Activated naive CD8-positive, alpha-beta T cell treated with anti-CD3 and anti-CD28 coated beads, Interleukin-2, amount 50 U/mL, for 16 hours (primary cell): ENCODE measurements around the gene MEGF11.
"Not testable (repeated sequence)": the region's sequence is repeated elsewhere in the genome, so short reads cannot be mapped to it uniquely, and the experiment has no call there.

ENCODE experiments used
- DNase-seq: peaks from one replicate; pipeline ENCODE4 v3.0.0-alpha.2; 2020; ENCODE audit warnings: low read depth, low spot score

Gene MEGF11

DNA sequence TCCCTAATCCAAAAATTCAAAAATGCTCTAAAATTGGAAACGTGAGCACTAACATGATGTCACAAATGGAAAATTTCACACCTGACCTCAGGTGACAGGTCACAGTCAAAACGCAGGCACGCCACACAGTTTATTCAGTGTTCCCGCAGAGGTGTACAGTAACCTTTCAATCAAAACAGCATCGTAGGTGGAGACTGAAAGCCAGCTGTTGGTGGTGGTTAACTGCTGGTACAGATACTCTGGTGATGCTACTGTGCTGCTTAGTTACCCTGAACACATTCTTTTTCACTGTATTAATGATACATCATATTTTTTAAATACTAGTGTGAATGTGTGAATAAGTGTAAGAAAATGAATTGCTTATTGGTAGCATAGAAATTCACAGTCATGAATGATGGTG, 360.5 kb downstream of the MEGF11 start:
- no peak for DNase-seq

DNA sequence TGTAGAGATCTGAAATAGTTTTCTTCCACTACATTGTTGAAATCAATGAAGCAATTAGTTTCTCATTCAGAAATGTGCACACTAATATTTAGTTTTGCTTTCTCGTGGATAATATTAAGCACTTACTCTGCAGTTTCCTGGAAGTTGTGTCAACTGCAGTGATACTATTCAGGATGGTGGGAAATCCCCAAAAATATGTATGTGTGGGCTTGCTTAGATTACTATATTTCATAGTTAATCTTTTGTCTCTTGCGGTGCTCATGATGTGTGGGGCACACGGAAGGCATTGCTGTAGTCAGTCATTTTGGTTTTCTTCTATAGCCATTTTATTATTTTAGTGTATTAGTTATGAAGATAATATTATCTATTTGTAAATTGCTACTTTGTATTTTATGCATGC, 364.6 kb downstream of the MEGF11 start:
- DNase-seq = no peak

DNA sequence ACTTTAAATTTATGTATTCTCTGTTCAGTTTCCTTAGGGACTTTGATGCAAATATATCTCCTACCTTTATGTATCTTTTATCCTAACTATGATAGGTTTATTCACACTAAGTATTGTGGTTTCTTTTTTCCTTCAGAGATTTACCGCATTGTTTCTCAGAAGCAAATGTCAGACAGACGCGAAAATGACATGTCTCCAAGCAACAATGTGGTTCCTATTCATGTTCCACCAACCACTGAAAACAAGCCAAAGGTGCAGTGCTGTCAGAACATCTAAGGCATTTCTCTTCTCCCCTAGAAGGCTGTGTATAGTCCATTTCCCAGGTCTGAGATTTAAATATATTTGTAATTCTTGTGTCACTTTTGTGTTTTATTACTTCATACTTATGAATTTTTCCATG, 366.0 kb downstream of the MEGF11 start:
- peak; percentile 16 for DNase-seq

DNA sequence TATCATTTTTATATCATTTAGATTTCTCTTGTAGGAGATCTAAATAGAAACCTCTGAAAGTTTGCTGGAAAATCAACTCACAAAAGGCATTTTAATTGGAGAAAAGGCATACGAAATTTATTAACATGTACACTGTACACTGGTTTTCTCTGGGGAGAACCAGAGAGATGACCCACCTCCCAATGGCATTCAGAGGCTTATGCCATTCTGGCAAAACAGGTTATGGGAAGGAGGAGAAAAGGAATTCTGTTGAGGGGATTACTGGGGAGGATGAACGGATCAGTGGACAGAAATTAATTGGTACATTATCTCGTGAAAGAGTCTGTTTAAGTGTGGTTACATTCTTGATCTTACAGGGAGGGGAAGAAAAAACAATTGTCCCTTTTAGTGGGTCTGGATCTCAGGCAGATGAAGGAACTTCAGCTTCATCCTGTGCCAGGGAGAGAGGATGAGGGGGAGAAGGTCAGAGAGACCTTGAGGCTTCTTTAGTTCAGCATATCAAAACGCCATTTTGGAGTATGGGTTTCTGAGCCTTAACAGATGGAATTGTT, 367.8 kb downstream of the MEGF11 start:
- no peak for DNase-seq

DNA sequence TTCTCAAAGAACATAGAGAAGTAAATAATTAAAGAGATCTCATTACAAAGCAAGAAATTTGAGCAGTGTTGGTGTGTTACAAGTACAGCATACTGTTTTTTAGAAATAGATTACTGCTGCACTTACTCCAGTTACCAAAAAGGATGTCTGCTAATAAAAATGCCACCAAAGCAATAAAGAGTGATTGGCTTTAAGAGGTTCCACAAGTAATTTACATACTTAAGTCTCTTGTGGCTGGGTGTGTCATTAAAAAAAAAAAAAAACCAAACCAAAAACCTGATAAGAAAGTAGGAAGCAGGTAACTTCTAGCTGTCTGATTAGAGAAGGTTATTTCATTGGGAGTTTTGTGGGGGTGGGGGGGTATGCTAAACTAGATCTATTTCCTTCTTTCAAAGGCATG, 369.0 kb downstream of the MEGF11 start:
- no peak for DNase-seq

DNA sequence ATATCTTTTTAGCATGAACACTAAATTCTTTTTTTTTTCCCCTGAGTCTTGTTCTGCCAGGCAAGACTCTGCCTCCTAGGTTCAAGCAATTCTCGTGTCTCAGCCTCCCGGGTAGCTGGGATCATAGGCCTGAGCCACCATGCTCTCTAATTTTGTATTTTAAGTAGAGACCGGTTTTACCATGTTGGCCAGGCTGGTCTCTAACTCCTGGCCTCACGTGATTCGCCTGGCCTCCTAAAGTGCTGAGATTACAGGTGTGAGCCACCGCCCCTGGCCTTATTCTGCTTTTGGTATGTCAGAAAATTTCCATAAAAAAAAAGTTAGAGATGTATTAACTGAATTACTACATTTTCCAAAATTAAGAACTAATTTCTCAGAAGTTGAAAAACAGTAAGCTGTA, 370.0 kb downstream of the MEGF11 start:
- no peak for DNase-seq

DNA sequence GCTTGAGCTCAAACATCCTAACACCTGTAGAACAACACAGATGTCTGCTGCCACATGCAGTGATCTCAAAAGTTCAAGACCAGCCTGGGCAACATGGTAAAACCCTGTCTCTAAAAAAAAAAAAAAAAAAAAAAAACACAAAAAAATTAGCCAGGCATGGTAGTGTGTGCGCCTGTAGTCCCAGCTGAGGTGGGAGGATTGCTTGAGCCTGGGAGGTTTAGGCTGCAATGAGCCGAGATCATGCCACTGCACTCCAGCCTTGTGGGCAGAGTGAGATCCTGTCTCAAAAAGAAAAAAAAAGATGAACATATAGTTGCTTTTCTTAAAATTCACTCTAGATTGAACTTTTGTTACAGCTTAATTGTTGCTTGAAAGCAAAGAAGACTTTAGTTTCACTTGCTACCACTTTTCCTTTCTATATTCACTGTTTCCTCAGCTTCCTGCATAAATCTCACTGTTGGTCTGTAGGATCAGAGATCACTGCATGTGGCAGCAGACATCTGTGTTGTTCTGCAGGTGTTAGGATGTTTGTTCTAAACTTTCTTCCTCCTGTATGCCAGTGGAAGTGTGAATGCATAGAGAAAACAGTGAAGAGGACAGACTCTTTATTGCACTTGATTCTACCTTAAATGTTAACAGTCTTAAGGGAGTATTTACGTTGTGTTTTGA, 371.6 kb downstream of the MEGF11 start:
- no peak for DNase-seq

DNA sequence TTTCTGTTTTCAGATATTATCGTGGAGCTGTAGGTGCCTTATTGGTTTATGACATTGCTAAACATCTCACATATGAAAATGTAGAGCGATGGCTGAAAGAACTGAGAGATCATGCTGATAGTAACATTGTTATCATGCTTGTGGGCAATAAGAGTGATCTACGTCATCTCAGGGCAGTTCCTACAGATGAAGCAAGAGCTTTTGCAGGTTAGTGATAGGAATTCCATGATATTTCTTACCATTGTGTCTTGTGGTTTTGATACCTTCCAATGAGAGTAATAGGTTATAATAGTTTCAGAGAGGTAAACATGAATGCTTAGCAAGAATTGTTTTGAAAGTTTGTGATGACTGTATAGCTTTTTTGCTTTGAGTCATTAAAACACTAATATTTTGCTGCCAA, 375.8 kb downstream of the MEGF11 start:
- no peak for DNase-seq

DNA sequence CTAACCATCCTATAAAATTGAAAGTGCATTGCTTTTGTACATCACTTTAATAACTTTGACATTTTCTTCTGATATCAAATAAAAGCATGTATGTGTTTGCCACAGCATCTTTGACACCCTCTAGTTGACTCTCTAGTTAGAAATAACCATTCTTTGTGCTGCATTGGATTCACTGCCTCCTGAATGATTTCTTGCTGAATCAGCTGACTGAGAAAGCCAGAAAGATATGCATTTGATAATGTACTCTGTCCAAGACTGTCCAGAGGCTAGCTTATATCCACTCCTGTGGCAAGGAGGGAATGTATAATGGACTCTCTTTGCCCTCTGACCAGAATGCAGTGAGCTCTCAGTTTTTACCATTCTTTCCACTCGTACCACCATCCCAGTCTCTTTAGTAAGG, 378.1 kb downstream of the MEGF11 start:
- no peak for DNase-seq

DNA sequence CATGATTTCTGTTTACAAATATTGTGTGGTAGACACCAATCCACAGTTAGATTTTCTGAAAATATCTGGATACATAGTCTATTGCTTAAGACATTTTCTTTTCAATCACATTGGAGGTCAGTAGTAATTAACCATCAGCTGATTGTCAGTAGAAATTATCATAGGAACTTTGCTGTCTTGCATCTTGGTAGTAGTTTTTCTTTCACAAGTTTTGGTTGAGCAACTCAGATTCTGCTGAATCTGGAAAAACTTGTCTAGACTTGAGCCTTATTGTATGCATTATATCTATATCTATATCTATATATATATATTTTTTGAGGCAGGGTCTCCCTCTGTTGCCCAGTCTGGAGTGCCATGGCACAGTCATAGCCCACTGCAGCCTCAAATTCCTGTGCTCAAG, 380.3 kb downstream of the MEGF11 start:
- DNase-seq = no peak

DNA sequence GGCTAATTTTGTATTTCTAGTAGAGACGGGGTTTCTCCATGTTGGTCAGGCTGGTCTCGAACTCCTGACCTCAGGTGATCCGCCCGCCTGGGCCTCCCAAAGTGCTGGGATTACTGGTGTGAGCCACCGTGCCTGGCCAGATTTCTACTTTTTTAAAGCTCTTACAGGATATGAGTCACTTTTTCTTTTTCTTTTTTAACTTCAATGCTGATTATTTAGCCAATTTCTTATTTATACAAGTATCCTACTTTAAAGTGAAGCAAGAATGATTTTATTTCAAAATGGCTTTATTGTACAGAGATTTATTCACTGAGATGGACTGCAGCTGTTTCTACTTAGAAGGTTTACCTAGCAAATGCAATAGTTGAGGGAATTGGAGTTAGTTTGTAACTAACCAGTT, 381.0 kb downstream of the MEGF11 start:
- DNase-seq = not testable (repeated sequence)

DNA sequence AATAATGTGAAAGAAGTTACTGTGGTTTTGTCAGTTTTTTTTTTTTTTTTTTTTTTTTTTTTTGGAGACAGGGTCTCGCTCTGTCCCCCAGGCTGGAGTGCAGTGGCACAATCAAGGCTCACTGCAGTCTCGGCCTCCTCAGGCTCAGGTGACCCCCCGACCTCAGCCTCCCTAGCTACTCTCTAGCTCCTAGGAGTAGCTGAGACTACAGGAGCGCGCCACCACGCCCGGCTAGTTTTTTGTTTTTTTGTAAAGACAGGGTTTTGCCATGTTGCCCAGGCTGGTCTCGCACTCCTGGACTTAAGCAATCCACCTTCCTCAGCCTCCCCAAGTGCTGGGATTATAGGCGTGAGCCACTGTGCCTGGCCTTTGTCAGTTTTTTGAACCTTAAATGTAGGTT, 381.7 kb downstream of the MEGF11 start:
- DNase-seq = not testable (repeated sequence)

DNA sequence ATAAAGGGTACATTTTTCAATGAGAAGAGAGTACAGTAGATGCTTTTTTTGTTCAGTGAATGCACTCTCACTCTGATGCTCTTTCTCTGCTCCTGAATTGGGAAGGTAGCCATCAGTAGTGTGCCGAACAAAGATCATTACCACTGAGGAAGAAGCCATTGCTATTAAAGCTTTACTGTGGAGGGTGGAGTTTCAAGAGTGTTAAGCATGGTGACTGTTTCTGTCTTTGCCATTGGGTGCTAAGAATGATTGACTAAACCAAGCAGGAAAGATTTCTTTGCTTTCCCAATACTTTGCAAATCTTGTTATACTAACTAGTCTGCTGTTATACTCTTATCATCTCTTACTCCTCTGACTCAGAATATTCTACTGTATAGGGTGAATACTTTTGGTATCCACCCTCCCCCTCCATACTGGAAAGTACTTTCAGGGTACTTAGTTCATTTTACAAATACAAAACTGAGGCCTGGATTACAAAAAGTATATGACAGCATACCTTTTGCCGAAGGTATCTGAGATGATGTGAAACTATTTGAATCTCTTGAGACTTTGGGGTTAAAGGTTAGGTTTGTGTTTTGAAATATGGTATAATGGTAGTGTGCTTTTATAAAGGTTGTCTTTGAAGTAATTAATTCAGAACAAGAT, 382.5 kb downstream of the MEGF11 start:
- DNase-seq = no peak

DNA sequence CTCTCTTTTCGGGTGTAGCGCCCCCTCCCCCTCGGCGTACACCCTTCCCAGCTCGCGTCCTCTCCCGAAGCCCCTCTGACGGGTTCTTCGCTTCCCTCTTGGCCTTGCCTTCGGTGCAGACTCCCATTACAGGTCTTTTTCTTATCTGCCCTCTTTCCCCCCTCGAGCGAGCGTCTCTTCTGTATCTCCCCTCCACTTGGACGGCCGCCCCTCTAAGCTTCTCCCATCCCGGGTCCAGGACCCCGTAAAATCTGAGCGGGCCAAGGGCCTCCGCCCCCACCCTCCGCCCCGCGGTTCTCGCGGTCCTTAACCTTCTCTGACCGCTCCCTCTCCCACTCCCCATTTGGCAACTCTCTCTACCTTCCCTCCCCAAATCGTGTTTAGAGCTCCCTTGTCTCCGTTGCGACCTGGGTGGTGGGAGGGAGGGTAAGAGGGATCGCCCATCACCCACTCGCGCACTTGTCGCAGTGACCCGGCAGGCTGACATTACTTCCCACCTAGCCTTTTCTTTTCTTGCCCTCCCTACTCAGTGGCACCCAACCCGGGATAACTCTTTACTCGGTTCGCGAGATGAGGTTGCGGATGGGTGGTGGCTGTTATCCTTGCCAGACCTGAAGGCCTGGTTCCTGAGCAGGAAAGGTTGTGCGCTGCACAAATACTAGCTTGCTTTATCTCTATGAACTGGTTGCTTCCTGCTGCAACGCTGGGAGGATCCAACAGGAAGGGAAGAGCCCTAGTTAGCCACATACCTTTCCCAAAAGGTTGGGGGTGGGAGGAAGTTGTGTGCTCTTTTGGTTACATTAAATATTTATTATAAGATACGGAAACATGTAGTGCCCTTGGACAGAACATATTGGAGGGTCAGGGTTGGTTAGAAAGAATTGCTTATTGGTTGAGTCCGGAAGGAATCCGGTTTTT, 383.3 kb downstream of the MEGF11 start:
- DNase-seq = no peak

DNA sequence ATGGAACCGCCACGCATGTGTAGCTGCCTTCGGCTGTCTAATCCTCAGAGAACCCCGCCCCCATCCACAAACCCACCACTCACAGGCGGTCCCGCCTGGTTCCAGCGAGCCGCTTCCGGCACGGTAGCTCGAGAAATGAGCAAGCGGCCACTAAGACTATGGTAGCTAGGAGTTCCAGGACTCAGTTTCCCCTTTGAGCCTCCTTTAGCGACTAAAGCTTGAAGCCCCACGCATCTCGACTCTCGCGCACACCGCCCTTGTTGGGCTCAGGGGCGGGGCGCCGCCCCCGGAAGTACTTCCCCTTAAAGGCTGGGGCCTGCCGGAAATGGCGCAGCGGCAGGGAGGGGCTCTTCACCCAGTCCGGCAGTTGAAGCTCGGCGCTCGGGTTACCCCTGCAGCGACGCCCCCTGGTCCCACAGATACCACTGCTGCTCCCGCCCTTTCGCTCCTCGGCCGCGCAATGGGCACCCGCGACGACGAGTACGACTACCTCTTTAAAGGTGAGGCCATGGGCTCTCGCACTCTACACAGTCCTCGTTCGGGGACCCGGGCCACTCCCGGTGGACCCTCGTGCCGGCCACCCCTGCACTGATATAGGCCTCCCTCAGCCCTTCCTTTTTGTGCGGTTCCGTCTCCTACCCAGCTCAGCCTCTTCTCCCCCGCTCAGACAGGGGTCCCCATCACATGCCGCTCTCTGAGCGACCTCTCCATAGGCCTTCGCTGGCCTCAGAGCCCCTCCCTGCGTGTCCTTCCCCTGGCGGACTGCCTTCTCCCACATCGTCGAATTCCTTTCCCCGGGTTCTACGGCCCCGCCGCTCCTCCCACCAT, 384.2 kb downstream of the MEGF11 start, which contains the start of gene RAB11A:
RAB11A (plus strand) TSS at position 366 of the 828 bp plus-strand sequence; CDS start at position 461, 95 bp downstream.
- DNase-seq = peak; percentile 88

DNA sequence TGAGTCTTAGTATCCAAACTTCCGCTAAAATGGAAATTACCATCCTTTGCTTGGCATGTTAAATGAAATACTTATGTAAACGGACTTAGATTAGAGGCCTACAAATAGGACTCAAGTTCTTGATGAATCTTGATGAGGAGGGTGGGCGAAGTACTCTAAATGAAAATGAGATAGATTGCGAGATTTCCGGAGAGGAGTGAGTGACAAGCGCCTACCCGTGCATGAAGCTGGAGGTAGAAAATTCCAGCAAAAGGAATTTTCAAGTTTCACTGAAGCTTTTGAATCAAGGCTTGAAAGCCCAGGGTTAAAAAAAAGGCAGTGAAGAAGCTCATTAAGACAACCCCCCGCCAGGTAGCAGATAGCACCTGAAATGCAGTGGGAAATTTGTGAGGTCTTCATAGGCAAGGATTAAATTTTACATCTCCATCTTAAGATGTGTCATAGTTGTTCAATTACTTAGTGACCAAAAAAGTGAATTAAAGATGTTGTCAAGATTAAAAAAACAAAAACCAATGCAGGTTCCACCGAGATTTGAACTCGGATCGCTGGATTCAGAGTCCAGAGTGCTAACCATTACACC, 384.9 kb downstream of the MEGF11 start:
- no peak for DNase-seq

DNA sequence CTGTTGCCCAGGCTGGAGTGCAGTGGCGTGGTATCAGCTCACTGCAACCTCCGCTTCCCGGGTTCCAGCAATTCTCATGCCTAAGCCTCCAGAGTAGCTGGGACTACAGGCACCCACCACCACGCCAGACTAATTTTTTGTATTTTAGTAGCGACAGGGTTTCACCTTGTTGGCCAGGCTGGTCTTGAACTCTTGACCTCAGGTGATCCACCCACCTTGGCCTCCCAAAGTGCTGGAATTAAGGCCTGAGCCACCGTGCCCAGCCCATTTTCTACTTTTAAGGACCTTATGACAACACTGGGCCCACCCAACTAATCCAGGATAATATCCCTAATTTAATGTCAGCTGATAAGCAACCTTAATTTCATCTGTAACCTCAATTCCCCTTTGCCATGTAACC, 385.6 kb downstream of the MEGF11 start:
- not testable (repeated sequence) for DNase-seq

DNA sequence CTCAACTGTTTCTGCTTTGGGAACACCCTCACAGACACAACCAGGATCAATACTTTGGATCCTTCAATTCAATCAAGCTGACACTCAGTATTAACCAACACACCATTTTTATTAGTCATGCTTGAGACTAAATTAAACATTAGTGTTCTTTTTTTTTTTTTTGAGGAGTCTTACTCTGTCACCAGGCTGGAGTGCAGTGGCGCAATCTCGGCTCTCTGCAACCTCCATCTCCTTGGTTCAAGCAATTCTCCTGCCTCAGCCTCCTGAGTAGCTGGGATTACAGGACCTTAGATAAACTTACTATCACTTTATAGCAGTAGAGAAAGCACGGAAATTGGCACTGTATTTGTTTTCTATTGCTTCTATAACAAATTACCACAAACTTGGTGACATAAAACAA, 386.3 kb downstream of the MEGF11 start:
- DNase-seq = no peak

DNA sequence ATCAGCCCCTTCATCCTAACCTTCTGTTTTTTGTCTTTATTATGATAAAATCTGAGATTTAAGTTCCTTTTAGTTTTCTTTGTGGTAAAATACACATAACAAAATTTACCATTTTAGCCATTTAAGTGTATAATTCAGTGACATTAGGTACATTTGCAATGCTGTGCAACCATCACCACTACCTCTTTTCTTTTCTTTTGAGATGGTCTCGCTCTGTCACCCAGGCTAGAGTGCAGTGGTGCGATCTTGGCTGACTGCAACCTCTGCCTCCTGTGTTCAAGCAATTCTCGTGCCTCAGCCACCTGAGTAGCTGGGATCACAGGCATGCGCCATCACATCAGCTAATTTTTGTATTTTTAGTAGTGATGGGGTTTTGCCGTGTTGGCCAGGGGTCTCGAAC, 390.4 kb downstream of the MEGF11 start:
- DNase-seq = no peak

DNA sequence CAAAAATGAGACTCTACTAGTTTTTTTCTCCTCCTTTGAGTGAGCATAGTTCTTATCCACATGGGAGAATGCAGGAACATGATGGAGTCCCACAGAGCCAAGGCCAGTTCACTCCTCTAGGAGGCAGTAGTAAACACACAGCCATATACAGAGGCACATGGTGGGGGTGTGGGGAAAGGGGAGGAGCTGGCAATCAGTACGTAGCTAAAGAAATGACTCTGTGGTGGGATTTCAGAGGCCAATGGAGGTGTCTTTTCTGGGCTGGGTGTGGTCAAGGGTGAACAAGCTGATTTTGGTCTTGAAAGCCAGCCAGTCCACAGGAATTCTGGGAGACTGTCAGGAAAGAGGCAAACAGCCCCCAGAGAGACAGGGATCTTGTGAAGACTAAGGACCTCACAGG, 390.9 kb downstream of the MEGF11 start:
- DNase-seq = peak; percentile 34
